IPS DF 19.7 (cell line): ENCODE data around the gene ZDHHC11.
"Not testable (repeated sequence)": the region's sequence is repeated elsewhere in the genome, so short reads cannot be mapped to it uniquely, and the experiment has no call there.

ENCODE experiments used
- DNase-seq: peaks from one replicate; pipeline ENCODE4 v3.0.0-alpha.2; 2013; ENCODE audit warnings: low read depth, low spot score

The ZDHHC11 gene

GRCh38 chr5:747303-747844, 103.4 kb downstream of the ZDHHC11 start:
- DNase-seq: not testable (repeated sequence)

- DNase-seq: no peak
Observed at GRCh38 chr5:746258-746761, 104.5 kb downstream of the ZDHHC11 start.
